ENCODE data around the gene RANBP1. TPM values are rescaled to one million over a fixed set of nuclear protein-coding genes. Genes with fewer than 3 reads are reported as not detected.
A peak's percentile ranks its signal among the peaks of the same experiment; 100 is the strongest.

RANBP1 gene
- total and polyA plus RNA-seq, 9 of the 15 experiments (the other 6 are each of a cell fraction or from before 2014, with no cell fraction given) = 162 to 2,891 (median 1,289) TPM

DNA sequence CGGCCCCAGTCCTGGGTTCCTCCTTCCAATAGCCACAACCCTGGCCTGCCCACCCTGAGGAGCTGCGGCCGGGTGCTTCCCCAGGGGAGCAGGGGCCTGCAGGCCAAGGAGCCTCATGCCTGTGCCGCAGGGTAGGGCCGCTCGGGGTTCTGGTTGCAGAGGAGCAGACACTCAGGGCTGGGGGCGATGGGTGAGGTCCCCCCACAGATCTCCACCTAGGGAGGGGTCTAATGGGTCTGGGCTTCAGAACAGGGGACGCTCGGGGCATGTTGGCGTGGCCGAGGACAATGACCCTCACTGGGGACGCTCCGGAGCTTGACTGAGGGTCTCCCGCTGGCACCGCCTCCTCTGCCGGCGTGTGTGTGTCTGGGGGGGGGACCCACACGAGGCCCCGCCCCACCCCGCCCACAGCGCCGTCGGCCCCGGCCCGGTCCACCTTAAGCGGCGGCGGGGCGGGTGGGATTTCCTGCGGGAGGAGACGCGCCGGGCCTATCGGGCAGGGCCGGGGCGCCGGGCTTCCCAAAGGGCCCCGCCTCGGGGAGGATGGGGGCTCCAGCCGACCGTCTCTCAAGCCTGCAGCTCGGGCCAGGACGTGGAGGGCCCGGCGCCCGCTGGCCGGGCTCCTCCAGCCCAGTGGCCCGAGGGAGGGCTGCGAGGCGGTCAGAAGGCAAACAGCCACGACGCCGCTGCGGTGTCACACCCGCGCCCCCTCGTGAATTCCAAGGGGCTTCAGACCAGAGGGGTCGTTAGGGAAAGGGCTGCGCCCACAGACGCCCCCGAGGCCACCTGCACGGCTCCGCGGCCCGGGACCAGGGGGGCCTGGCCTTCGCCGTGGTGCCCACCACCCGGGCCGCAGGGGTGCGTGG lies 15.1 kb downstream of the RANBP1 start (continued):
- TF ChIP-seq HSF4 (CRISPR knock-in tag; IDR thresholded peaks at IDR 0.05; ENCODE audit: borderline replicate concordance) = peak; percentile 82
- TF ChIP-seq SMC3 (conservative IDR thresholded peaks at IDR 0.05; ENCODE audit: insufficient read depth, low read depth, low read length) = 0 out of 2 replicates have a peak, but pooled peaks have one; percentile 15
- no peak for TF ChIP-seq MXI1 (IDR thresholded peaks at IDR 0.05; ENCODE audit: low read depth, low read length)
- TF ChIP-seq, protein P1, sequence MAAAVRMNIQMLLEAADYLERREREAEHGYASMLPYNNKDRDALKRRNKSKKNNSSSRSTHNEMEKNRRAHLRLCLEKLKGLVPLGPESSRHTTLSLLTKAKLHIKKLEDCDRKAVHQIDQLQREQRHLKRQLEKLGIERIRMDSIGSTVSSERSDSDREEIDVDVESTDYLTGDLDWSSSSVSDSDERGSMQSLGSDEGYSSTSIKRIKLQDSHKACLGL (CRISPR knock-in tag; IDR thresholded peaks at IDR 0.05; ENCODE audit: borderline replicate concordance, poor library complexity, severe bottlenecking) = no peak
- TF ChIP-seq ZFPM2 (CRISPR knock-in tag; IDR thresholded peaks at IDR 0.05) = peak; percentile 90; the same call in 1 of the 2 replicates
- no peak for TF ChIP-seq SMARCA5 (IDR thresholded peaks at IDR 0.05)
- 0 out of 2 replicates have a peak, but pooled peaks have one; percentile 77 for TF ChIP-seq NR2F6 (CRISPR knock-in tag; IDR thresholded peaks at IDR 0.05)
- TF ChIP-seq MEF2D (tag; conservative IDR thresholded peaks at IDR 0.05; ENCODE audit: low read depth) = no peak
- TF ChIP-seq, protein P2, sequence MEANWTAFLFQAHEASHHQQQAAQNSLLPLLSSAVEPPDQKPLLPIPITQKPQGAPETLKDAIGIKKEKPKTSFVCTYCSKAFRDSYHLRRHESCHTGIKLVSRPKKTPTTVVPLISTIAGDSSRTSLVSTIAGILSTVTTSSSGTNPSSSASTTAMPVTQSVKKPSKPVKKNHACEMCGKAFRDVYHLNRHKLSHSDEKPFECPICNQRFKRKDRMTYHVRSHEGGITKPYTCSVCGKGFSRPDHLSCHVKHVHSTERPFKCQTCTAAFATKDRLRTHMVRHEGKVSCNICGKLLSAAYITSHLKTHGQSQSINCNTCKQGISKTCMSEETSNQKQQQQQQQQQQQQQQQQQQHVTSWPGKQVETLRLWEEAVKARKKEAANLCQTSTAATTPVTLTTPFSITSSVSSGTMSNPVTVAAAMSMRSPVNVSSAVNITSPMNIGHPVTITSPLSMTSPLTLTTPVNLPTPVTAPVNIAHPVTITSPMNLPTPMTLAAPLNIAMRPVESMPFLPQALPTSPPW (CRISPR knock-in tag; IDR thresholded peaks at IDR 0.05) = peak; percentile 95
- TF ChIP-seq ZNF668 (CRISPR knock-in tag; IDR thresholded peaks at IDR 0.05) = no peak
- TF ChIP-seq, protein P3, sequence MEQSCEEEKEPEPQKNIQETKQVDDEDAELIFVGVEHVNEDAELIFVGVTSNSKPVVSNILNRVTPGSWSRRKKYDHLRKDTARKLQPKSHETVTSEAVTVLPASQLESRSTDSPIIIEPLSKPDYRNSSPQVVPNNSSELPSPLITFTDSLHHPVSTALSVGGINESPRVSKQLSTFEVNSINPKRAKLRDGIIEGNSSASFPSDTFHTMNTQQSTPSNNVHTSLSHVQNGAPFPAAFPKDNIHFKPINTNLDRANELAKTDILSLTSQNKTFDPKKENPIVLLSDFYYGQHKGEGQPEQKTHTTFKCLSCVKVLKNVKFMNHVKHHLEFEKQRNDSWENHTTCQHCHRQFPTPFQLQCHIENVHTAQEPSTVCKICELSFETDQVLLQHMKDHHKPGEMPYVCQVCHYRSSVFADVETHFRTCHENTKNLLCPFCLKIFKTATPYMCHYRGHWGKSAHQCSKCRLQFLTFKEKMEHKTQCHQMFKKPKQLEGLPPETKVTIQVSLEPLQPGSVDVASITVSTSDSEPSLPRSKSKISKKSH (CRISPR knock-in tag; IDR thresholded peaks at IDR 0.05) = 0 out of 2 replicates have a peak, but pooled peaks have one; percentile 52
- peak; percentile 64; the same call in 1 of the 2 replicates for TF ChIP-seq SMAD3 (CRISPR knock-in tag; conservative IDR thresholded peaks at IDR 0.05)
- TF ChIP-seq, protein P4, sequence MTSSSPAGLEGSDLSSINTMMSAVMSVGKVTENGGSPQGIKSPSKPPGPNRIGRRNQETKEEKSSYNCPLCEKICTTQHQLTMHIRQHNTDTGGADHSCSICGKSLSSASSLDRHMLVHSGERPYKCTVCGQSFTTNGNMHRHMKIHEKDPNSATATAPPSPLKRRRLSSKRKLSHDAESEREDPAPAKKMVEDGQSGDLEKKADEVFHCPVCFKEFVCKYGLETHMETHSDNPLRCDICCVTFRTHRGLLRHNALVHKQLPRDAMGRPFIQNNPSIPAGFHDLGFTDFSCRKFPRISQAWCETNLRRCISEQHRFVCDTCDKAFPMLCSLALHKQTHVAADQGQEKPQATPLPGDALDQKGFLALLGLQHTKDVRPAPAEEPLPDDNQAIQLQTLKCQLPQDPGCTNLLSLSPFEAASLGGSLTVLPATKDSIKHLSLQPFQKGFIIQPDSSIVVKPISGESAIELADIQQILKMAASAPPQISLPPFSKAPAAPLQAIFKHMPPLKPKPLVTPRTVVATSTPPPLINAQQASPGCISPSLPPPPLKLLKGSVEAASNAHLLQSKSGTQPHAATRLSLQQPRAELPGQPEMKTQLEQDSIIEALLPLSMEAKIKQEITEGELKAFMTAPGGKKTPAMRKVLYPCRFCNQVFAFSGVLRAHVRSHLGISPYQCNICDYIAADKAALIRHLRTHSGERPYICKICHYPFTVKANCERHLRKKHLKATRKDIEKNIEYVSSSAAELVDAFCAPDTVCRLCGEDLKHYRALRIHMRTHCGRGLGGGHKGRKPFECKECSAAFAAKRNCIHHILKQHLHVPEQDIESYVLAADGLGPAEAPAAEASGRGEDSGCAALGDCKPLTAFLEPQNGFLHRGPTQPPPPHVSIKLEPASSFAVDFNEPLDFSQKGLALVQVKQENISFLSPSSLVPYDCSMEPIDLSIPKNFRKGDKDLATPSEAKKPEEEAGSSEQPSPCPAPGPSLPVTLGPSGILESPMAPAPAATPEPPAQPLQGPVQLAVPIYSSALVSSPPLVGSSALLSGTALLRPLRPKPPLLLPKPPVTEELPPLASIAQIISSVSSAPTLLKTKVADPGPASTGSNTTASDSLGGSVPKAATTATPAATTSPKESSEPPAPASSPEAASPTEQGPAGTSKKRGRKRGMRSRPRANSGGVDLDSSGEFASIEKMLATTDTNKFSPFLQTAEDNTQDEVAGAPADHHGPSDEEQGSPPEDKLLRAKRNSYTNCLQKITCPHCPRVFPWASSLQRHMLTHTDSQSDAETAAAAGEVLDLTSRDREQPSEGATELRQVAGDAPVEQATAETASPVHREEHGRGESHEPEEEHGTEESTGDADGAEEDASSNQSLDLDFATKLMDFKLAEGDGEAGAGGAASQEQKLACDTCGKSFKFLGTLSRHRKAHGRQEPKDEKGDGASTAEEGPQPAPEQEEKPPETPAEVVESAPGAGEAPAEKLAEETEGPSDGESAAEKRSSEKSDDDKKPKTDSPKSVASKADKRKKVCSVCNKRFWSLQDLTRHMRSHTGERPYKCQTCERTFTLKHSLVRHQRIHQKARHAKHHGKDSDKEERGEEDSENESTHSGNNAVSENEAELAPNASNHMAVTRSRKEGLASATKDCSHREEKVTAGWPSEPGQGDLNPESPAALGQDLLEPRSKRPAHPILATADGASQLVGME (CRISPR knock-in tag; IDR thresholded peaks at IDR 0.05) = peak; percentile 88
- TF ChIP-seq ZKSCAN8 (CRISPR knock-in tag; IDR thresholded peaks at IDR 0.05) = no peak
- peak; percentile 94 for TF ChIP-seq CHD1 (IDR thresholded peaks at IDR 0.05; ENCODE audit: low read length)
- TF ChIP-seq, protein P5, sequence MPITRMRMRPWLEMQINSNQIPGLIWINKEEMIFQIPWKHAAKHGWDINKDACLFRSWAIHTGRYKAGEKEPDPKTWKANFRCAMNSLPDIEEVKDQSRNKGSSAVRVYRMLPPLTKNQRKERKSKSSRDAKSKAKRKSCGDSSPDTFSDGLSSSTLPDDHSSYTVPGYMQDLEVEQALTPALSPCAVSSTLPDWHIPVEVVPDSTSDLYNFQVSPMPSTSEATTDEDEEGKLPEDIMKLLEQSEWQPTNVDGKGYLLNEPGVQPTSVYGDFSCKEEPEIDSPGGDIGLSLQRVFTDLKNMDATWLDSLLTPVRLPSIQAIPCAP (CRISPR knock-in tag; IDR thresholded peaks at IDR 0.05; ENCODE audit: borderline replicate concordance) = no peak

All from K562 (cell line).